Fibroblast of pulmonary artery (primary cell): ENCODE measurements around the gene ZNF583.

Experiments used
- DNase-seq: peaks from one replicate; pipeline ENCODE4 v3.0.0-alpha.2; 2010; ENCODE audit warnings: low read depth
- H3K4me3 ChIP-seq: replicated peaks from 2 replicates; pipeline ENCODE4 v1.5.1; 2011; ENCODE audit warnings: low read depth, mild to moderate bottlenecking, control low read depth, low read length, moderate library complexity
- CTCF ChIP-seq: IDR thresholded peaks from 2 replicates; pipeline ENCODE4 v1.5.1; 2011; ENCODE audit warnings: mild to moderate bottlenecking, control low read depth, low read length, inconsistent platforms; ENCODE audit errors: missing control alignments

The ZNF583 gene

GRCh38 chr19:56476093-56476492 lies 72.0 kb downstream of the ZNF583 start:
- no peak for DNase-seq
- TF ChIP-seq CTCF: no peak
- H3K4me3 ChIP-seq: no peak overlapping the region
